ENCODE measurements around the gene LLCFC1.

GRCh38 chr7:142913566-142913965 lies 25.7 kb upstream of the LLCFC1 start:
- TF ChIP-seq POLR2AphosphoS5 (IDR thresholded peaks at IDR 0.05; ENCODE audit: low read depth, low read length) = no peak
- TF ChIP-seq POLR2A (IDR thresholded peaks at IDR 0.05; ENCODE audit: low read depth, low read length) = no peak
- no peak for TF ChIP-seq PAX5 (IDR thresholded peaks at IDR 0.05; ENCODE audit: insufficient read depth, low read length, severe bottlenecking)
- no peak for TF ChIP-seq TAF1 (IDR thresholded peaks at IDR 0.05; ENCODE audit: low read depth, low read length)
- TF ChIP-seq SPI1 (IDR thresholded peaks at IDR 0.05; ENCODE audit: low read depth, low read length) = no peak
